ENCODE measurements around the gene C6orf52. TPM values are rescaled to one million over a fixed set of nuclear protein-coding genes. Genes with fewer than 3 reads are reported as not detected.

Gene C6orf52
- total and polyA plus RNA-seq, 9 of the 15 experiments (the other 6 are each of a cell fraction or from before 2014, with no cell fraction given) = 6.7 to 37.0 (median 11.1) TPM

DNA sequence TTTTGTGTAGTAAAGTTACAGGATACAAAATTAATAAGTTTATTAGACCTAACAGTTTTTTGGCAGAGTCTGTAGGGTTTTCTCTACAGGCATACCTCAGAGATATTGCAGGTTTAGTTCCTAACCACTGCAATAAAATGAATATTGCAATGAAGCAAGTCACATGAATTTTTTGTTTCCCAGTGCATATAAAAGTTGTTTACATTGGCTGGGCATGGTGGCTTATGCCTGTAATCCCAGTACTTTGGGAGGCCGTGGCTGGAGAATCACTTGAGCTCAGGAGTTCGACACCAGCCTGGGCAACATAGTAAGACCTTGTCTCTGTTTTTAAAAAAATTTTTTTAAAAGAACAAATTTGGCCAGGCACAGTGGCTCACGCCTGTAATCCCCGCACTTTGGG lies 16.0 kb downstream of the C6orf52 start:
- in situ Hi-C loops (cut with MboI) = no loop called here
- H3K27ac ChIP-seq (ENCODE audit: extremely low read depth, low read depth, low read length) = no peak overlapping the region
- FAIRE-seq (no peak), DNase-seq (ENCODE audit: extremely low read depth in 1 of 4, low spot score in 3 of 4) (no peak), ATAC-seq (no peak)
- no peaks in the 10 kb centered on the region for H3K9me1 ChIP-seq (ENCODE audit: control insufficient read depth, insufficient read depth, low read length)
- H3K79me2 ChIP-seq (ENCODE audit: control insufficient read depth, insufficient read depth, low read length) = no peaks in the 10 kb centered on the region
- no peak overlapping the region for H2AFZ ChIP-seq (ENCODE audit: low read depth, low read length)
- no peaks in the 10 kb centered on the region for H3K27me3 ChIP-seq (ENCODE audit: control insufficient read depth in 2 of 2, insufficient read depth in 2 of 2, low read length in 2 of 2)
- no peaks in the 10 kb centered on the region for H4K20me1 ChIP-seq (replicated peaks; ENCODE audit: control insufficient read depth, insufficient read depth, low read length)
- H3K9ac ChIP-seq (ENCODE audit: insufficient read depth in 1 of 2, low read depth in 2 of 2, low read length in 2 of 2) = no peak overlapping the region
- WGBS (ENCODE audit: insufficient coverage, low coverage, missing lambda C conversion rate) = 76% methylated on average over 4 of the region's 4 CpGs
- no peak overlapping the region for H3K4me2 ChIP-seq (ENCODE audit: insufficient read depth, low read length)
- intact Hi-C loops (cut with micrococcal nuclease) = no loop called here
- ChIA-PET POLR2A (interaction anchor here (1.0 kb wide), 1 partner anchor 19 kb away, joined by 3 read pairs; no protein-coding TSS in a partner anchor), CTCF (ENCODE audit: low intra/inter-chr PET ratio) (no interaction called here)
- no peaks in the 10 kb centered on the region for H3K36me3 ChIP-seq (ENCODE audit: control insufficient read depth, insufficient read depth, low read length)
- peaks cover 2 to 16% of the 10 kb centered on the region in 2 experiments; a peak in 3 of 5 replicates for H3K4me1 ChIP-seq (replicated peaks in 1 of 2; ENCODE audit: control insufficient read depth in 2 of 2, insufficient read depth in 2 of 2, low read length in 2 of 2)
- no TSS peak for BruUV-seq (replicated peaks)
- no peak overlapping the region for H3K4me3 ChIP-seq
- no peaks in the 10 kb centered on the region for H3K9me3 ChIP-seq (replicated peaks; ENCODE audit: control insufficient read depth, insufficient read depth, low read depth, low read length)
- TF ChIP-seq, protein P1, sequence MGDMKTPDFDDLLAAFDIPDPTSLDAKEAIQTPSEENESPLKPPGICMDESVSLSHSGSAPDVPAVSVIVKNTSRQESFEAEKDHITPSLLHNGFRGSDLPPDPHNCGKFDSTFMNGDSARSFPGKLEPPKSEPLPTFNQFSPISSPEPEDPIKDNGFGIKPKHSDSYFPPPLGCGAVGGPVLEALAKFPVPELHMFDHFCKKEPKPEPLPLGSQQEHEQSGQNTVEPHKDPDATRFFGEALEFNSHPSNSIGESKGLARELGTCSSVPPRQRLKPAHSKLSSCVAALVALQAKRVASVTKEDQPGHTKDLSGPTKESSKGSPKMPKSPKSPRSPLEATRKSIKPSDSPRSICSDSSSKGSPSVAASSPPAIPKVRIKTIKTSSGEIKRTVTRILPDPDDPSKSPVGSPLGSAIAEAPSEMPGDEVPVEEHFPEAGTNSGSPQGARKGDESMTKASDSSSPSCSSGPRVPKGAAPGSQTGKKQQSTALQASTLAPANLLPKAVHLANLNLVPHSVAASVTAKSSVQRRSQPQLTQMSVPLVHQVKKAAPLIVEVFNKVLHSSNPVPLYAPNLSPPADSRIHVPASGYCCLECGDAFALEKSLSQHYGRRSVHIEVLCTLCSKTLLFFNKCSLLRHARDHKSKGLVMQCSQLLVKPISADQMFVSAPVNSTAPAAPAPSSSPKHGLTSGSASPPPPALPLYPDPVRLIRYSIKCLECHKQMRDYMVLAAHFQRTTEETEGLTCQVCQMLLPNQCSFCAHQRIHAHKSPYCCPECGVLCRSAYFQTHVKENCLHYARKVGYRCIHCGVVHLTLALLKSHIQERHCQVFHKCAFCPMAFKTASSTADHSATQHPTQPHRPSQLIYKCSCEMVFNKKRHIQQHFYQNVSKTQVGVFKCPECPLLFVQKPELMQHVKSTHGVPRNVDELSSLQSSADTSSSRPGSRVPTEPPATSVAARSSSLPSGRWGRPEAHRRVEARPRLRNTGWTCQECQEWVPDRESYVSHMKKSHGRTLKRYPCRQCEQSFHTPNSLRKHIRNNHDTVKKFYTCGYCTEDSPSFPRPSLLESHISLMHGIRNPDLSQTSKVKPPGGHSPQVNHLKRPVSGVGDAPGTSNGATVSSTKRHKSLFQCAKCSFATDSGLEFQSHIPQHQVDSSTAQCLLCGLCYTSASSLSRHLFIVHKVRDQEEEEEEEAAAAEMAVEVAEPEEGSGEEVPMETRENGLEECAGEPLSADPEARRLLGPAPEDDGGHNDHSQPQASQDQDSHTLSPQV (IDR thresholded peaks at IDR 0.05) = no peak
- TF ChIP-seq SMARCC2 (IDR thresholded peaks at IDR 0.05; ENCODE audit: low read depth) = no peak
- TF ChIP-seq ZEB2 (IDR thresholded peaks at IDR 0.05) = no peak
- TF ChIP-seq FUS (optimal IDR thresholded peaks at IDR 0.05; ENCODE audit: low read depth, low read length) = no peak
- TF ChIP-seq COPS2 (conservative IDR thresholded peaks at IDR 0.05) = no peak
- TF ChIP-seq, protein P2, sequence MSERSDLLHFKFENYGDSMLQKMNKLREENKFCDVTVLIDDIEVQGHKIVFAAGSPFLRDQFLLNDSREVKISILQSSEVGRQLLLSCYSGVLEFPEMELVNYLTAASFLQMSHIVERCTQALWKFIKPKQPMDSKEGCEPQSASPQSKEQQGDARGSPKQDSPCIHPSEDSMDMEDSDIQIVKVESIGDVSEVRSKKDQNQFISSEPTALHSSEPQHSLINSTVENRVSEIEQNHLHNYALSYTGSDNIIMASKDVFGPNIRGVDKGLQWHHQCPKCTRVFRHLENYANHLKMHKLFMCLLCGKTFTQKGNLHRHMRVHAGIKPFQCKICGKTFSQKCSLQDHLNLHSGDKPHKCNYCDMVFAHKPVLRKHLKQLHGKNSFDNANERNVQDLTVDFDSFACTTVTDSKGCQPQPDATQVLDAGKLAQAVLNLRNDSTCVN (CRISPR knock-in tag; IDR thresholded peaks at IDR 0.05) = no peak
- TF ChIP-seq, protein P3, sequence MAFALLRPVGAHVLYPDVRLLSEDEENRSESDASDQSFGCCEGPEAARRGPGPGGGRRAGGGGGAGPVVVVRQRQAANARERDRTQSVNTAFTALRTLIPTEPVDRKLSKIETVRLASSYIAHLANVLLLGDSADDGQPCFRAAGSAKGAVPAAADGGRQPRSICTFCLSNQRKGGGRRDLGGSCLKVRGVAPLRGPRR (CRISPR knock-in tag; IDR thresholded peaks at IDR 0.05) = no peak
- no peak for TF ChIP-seq ZNF589 (CRISPR knock-in tag; IDR thresholded peaks at IDR 0.05; ENCODE audit: low read depth)
- no peak for TF ChIP-seq TBL1XR1 (IDR thresholded peaks at IDR 0.05; ENCODE audit: low read length in 2 of 2)
- TF ChIP-seq POU5F1 (IDR thresholded peaks at IDR 0.05; ENCODE audit: borderline replicate concordance, low read depth, low read length, partially characterized antibody) = no peak
- no peak for TF ChIP-seq ARID2 (IDR thresholded peaks at IDR 0.05)
- TF ChIP-seq FOXP1 (CRISPR knock-in tag; IDR thresholded peaks at IDR 0.05) = no peak
